Ovary (tissue), 9 donors: ENCODE data around the gene EDN3. TPM values are rescaled to one million over a fixed set of nuclear protein-coding genes. Genes with fewer than 3 reads are reported as not detected.

ENCODE experiments used
- DNase-seq, 5 donors: peaks; one replicate each; pipeline ENCODE4 v3.0.0-alpha.2; 2019 to 2020
- H3K27ac ChIP-seq, 2 donors: fragments of 200-600 bp; one replicate each; pipeline versions ENCODE4 v1.5.1 to v1.8.0; 2019 to 2022
- H3K27me3 ChIP-seq: fragments of 200-600 bp; one replicate; pipeline ENCODE4 v1.8.0; 2022
- H3K36me3 ChIP-seq: fragments of 200-600 bp; sonication (generic); one replicate; pipeline ENCODE4 v1.5.1; 2019
- H3K4me1 ChIP-seq: one replicate; pipeline ENCODE4 v1.8.1; 2013; ENCODE audit warnings: mild to moderate bottlenecking, moderate library complexity; ENCODE audit not compliant: insufficient read depth
- H3K4me3 ChIP-seq: fragments of 200-600 bp; sonication (generic); one replicate; pipeline ENCODE4 v1.5.1; 2017
- H3K9me3 ChIP-seq, 2 donors: fragments of 200-600 bp in 1 of 2; sonication (generic) in 1 of 2; one replicate each; pipeline versions ENCODE4 v1.5.1 to v1.8.1; 2013 to 2019; ENCODE audit warnings: mild to moderate bottlenecking in 1 of 2, moderate library complexity in 1 of 2
- EP300 ChIP-seq: sonication (generic); formaldehyde crosslinking; IDR thresholded peaks from one replicate; pipeline ENCODE4 v1.6.1; 2017; ENCODE audit warnings: antibody characterized with exemption
- POLR2A ChIP-seq: fragments of 450-650 bp; IDR thresholded peaks from one replicate; pipeline ENCODE4 v1.6.1; 2017; ENCODE audit warnings: antibody characterized with exemption, mild to moderate bottlenecking, moderate library complexity
- WGBS, 3 donors: extraction: QIAGEN DNeasy Blood & Tissue Kit in 1 of 3; methylation state at CpG; one replicate each; pipeline versions ENCODE4 v1.1.5 to v1.1.7; 2013 to 2017; 5-methylcytosine and 5-hydroxymethylcytosine counted together
- intact Hi-C, 4 donors: fragments of 100-400 bp; cut with DNase I; formaldehyde crosslinking; loops; one replicate each; pipeline versions ENCODE4 v1.11.0 to v1.15.1; 2022 to 2023
- polyA plus RNA-seq, 2 donors: library from polyadenylated mRNA; stranded (reverse); fragments of 200-250 nt in 1 of 2; fragments of 350-450 nt in 1 of 2; fragmentation: Illumina TruSeq in 1 of 2; extraction: RNeasy Lipid Tissue Mini Kit (QIAGEN cat#74804) in 1 of 2; gene quantifications; one replicate each; pipeline ENCODE4 v1.2.3, GENCODE V29; 2013 to 2014
- total RNA-seq, 7 donors: library from RNA; depleted of rRNA in 2 of 7; stranded (reverse); fragments of >200 nt in 2 of 7; fragmentation: NEBNext Ultra II Directional in 3 of 7; extraction: Animal tissue kit (Norgen Biotek cat#: 25700) in 3 of 7; gene quantifications; one replicate each; pipeline versions ENCODE4 v1.1.0 to v1.2.4, GENCODE V29; 2016 to 2023
- TF ChIP-seq, protein P1 (sequence below), 3 donors: fragments of 450-650 bp in 2 of 3; fragments of 200-600 bp in 1 of 3; IDR thresholded peaks; one replicate each; pipeline versions ENCODE4 v1.5.1 to v1.8.0; 2016 to 2022; ENCODE audit warnings: antibody characterized with exemption in 3 of 3, mild to moderate bottlenecking in 1 of 3
- donor health status: DM: no; HTN: no; CAD: no; lungs with moderate emphysema.
- donor health status: DM: no; HTN: no; CAD: no.
- donor health status: Bipolar disorder and iron deficiency.
- donor health status: DM: yes; HTN: yes; CAD: no.
- donor health status: DM: no; HTN: no; CAD: no.
- donor health status: DM: yes; HTN: yes; CAD: no.

The EDN3 gene
- total and polyA plus RNA-seq, 9 donors: 0.18 to 6.4 (median 0.57) TPM; not detected in 2

DNA sequence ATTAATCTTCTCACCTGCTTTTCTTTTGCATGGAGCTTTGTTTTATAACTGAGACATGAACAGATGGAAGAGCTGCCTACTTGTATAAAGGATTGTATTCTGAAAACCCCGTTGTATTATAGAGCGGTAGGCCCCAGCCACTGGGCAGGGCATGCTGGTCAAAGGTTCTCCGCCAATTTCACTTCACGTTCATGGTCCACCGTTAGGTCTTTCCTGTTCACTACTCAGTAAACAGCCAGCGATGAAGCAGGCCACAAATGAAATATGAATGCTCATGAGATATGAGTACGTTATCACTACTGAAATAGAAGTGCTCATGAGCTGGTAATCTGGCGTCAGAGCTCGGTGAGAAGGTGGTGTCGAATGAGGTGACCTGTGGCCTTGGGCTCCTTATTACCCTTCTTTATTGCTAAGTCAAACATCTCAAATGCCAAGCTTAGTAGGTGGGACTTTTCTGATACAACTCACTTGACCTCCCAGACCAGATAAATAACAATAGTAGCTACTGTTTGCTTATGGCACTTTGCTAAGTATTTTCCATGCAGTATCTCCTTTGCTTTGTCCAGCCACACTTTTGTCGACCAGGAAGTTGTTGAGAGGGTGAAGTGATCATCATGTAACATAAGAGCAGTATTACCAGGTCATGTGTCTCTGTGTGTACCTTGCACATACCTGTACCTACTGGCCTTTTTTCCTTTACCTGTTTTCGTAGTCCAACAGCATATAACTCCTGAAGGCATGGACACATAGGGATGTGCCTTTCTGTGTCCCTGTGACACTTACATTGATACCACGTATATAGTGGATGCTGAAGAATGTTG lies 16.7 kb downstream of the EDN3 start:
- Histone ChIP-seq H3K4me1 (no peaks in the 10 kb centered on the region), H3K36me3 (no peaks in the 10 kb centered on the region), H3K27ac (no peak overlapping the region), H3K27me3 (no peaks in the 10 kb centered on the region), H3K9me3 (no peaks in the 10 kb centered on the region), H3K4me3 (no peak overlapping the region)
- no peak for TF ChIP-seq EP300
- TF ChIP-seq POLR2A: no peak
- TF ChIP-seq, protein P1, sequence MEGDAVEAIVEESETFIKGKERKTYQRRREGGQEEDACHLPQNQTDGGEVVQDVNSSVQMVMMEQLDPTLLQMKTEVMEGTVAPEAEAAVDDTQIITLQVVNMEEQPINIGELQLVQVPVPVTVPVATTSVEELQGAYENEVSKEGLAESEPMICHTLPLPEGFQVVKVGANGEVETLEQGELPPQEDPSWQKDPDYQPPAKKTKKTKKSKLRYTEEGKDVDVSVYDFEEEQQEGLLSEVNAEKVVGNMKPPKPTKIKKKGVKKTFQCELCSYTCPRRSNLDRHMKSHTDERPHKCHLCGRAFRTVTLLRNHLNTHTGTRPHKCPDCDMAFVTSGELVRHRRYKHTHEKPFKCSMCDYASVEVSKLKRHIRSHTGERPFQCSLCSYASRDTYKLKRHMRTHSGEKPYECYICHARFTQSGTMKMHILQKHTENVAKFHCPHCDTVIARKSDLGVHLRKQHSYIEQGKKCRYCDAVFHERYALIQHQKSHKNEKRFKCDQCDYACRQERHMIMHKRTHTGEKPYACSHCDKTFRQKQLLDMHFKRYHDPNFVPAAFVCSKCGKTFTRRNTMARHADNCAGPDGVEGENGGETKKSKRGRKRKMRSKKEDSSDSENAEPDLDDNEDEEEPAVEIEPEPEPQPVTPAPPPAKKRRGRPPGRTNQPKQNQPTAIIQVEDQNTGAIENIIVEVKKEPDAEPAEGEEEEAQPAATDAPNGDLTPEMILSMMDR (IDR thresholded peaks at IDR 0.05): no peak
- 85 to 92% (median 88%) methylated on average over 13 of the region's 13 CpGs for WGBS, 3 donors
- DNase-seq: no peak
- intact Hi-C loops: no loop called here

DNA sequence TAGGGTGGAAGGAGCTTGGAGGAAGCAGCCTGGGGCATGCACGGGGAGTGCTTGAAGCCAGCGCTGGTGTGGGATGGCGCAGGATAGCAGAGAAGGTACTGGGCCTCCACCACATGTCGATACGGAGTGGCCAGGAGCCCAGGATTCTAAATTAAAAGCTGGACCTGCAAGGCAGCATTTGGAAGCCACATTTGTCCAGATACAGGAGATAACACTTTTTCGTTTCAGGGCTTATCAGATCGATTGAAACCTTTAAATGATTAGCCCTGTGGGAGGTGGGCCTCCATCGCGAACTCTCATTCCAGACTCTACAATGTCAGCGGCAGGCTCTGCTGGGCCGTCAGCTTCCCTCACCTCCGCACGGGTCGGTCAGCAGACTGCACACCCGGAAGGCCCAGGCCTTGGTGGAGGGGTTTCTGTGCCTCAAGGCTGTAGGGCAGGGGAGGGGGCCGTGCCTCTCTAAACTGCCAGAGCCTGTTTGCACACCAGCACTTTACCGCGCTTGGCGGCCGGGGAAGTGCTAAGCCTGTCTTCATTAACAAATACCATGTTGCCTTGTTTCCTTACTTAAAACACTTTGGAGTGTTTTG lies 17.9 kb downstream of the EDN3 start:
- Histone ChIP-seq H3K27me3 (no peaks in the 10 kb centered on the region), H3K4me1 (no peaks in the 10 kb centered on the region), H3K36me3 (no peaks in the 10 kb centered on the region), H3K27ac (no peak overlapping the region), H3K4me3 (no peak overlapping the region), H3K9me3 (no peaks in the 10 kb centered on the region)
- no peak for DNase-seq
- WGBS, 3 donors: 80 to 88% (median 85%) methylated on average over 20 of the region's 20 CpGs
- no peak for TF ChIP-seq POLR2A
- TF ChIP-seq, protein P1 (IDR thresholded peaks at IDR 0.05): no peak
- intact Hi-C loops: no loop called here

DNA sequence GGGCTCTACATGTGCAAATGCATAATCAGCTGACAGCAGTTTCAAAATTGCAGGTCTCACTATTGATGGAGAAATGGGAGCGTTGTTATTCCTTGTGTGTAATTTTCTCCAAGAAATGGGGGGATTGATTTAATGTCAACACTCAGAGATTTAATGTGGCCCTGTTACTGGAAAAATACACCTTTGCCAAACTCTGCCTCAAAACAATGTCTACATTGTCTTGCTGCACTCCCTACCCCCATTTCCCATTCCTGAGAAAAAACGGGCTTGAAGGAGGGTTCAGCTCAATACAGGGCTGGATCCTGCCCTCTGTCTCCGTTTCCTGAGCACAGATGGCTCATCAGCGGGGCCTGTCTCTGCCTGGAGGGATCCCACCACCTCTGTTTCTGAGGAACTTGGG lies 18.4 kb downstream of the EDN3 start:
- WGBS, 3 donors: 57 to 76% (median 73%) methylated on average over 4 of the region's 4 CpGs
- intact Hi-C loops: no loop called here
- H3K27me3 ChIP-seq: no peaks in the 10 kb centered on the region

DNA sequence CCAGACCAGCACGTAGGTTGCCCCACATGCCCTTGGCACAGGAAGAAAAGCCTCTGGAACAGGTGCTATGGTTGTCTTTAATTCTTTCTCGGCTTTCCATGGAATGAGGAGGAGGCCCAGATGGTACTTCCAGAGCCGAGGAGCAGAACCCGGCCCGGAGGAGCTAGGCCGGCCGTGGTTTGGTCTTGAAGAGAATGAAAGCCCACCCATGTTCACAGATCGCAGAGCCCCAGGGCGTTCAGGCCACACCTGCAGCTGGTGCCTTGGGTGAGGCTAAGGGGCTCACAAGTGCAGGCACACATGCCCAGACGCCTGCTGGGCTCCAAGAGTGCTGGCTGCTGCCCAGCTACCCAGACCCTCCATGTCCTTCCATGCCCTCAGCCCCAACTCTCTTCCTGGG lies 20.0 kb downstream of the EDN3 start:
- WGBS, 3 donors: 89 to 91% (median 90%) methylated on average over 10 of the region's 10 CpGs
- no peak for DNase-seq
- H3K9me3 ChIP-seq: no peaks in the 10 kb centered on the region
- no peaks in the 10 kb centered on the region for H3K36me3 ChIP-seq
- intact Hi-C loops: no loop called here
- no peak overlapping the region for H3K4me3 ChIP-seq
- H3K4me1 ChIP-seq: no peaks in the 10 kb centered on the region
- TF ChIP-seq, protein P1 (IDR thresholded peaks at IDR 0.05): no peak
- no peak for TF ChIP-seq POLR2A
- no peak for TF ChIP-seq EP300
- no peaks in the 10 kb centered on the region for H3K27me3 ChIP-seq
- no peak overlapping the region for H3K27ac ChIP-seq

More for the DNA sequence above, 18.4 kb downstream of the EDN3 start:
- no peak for DNase-seq
- Histone ChIP-seq H3K9me3 (no peaks in the 10 kb centered on the region), H3K4me1 (no peaks in the 10 kb centered on the region), H3K27ac (no peak overlapping the region), H3K36me3 (no peaks in the 10 kb centered on the region), H3K4me3 (no peak overlapping the region)
- TF ChIP-seq POLR2A: no peak
- TF ChIP-seq EP300: no peak
